ENCODE data around the gene ST6GALNAC4.

ST6GALNAC4 gene

GRCh38 chr9:127878652-127879390, 38.0 kb downstream of the ST6GALNAC4 start:
- no peaks in the 10 kb centered on the region for H4K20me1 ChIP-seq (ENCODE audit: control insufficient read depth, insufficient read depth, low read depth, low read length)
- TF ChIP-seq, protein P1, sequence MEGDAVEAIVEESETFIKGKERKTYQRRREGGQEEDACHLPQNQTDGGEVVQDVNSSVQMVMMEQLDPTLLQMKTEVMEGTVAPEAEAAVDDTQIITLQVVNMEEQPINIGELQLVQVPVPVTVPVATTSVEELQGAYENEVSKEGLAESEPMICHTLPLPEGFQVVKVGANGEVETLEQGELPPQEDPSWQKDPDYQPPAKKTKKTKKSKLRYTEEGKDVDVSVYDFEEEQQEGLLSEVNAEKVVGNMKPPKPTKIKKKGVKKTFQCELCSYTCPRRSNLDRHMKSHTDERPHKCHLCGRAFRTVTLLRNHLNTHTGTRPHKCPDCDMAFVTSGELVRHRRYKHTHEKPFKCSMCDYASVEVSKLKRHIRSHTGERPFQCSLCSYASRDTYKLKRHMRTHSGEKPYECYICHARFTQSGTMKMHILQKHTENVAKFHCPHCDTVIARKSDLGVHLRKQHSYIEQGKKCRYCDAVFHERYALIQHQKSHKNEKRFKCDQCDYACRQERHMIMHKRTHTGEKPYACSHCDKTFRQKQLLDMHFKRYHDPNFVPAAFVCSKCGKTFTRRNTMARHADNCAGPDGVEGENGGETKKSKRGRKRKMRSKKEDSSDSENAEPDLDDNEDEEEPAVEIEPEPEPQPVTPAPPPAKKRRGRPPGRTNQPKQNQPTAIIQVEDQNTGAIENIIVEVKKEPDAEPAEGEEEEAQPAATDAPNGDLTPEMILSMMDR (IDR thresholded peaks at IDR 0.05; ENCODE audit: low read depth, low read length, poor library complexity, severe bottlenecking) = no peak
- no peak for TF ChIP-seq EZH2phosphoT487 (IDR thresholded peaks at IDR 0.05; ENCODE audit: borderline replicate concordance, low read length)
- H3K4me2 ChIP-seq (ENCODE audit: low read length) = peak overlapping the region; percentile 10; the same call in 1 of the 2 replicates
- no peaks in the 10 kb centered on the region for H3K27me3 ChIP-seq (ENCODE audit: control insufficient read depth, low read length)
- H3K9me2 ChIP-seq (replicated peaks; ENCODE audit: control insufficient read depth, low read length) = no peaks in the 10 kb centered on the region
- no peaks in the 10 kb centered on the region for H3K79me2 ChIP-seq (ENCODE audit: control insufficient read depth, low read length)
- no peak overlapping the region for H3K27ac ChIP-seq (ENCODE audit: low read depth, low read length)
- H3K9me3 ChIP-seq (ENCODE audit: control insufficient read depth, insufficient read depth, low read length) = no peaks in the 10 kb centered on the region
- H3K4me1 ChIP-seq (ENCODE audit: control insufficient read depth, low read length) = peaks cover 30% of the 10 kb centered on the region
- peaks cover 14% of the 10 kb centered on the region for H3F3A ChIP-seq (ENCODE audit: control insufficient read depth, insufficient read depth)
- no peaks in the 10 kb centered on the region for H3K36me3 ChIP-seq (ENCODE audit: control insufficient read depth, low read length)
- H3K4me3 ChIP-seq (ENCODE audit: low read length) = no peak overlapping the region

DNA sequence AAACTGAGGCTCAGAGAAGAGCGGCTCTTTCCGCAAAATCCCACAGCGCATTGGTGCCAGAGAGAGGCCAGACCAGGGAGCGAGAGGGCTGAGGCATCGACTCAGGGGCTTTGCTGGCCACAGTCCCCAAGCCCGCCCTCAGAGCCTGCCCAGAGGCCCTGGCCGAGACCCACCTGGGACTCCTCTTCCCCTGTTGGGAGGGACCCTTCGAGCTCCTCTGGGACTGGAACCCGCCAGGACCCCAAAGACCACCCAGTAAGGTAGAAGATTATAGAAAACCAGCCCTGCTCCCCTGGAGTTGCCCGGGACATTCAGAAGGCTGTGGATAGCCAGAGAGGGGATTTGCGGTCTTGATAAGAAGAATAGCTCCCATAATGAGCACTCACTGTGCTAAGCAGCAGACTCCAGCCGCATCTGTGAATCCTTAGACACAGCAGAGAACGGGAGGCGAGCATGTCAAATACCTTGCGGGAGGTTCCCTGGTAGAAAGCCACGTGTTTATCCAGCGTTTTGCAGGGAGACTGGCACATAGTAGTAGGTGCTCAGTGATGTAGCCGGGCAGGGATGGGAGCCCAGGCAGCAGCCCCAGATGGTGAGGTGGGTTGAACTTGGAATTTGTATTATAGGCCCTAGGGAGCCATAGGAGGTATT, 38.7 kb downstream of the ST6GALNAC4 start:
- H3F3A ChIP-seq (ENCODE audit: control insufficient read depth, insufficient read depth) = peaks cover 14% of the 10 kb centered on the region
- H3K4me2 ChIP-seq (ENCODE audit: low read length) = no peak overlapping the region
- no peaks in the 10 kb centered on the region for H3K9me2 ChIP-seq (replicated peaks; ENCODE audit: control insufficient read depth, low read length)
- TF ChIP-seq, protein P1 (IDR thresholded peaks at IDR 0.05; ENCODE audit: low read depth, low read length, poor library complexity, severe bottlenecking) = no peak
- no peak for TF ChIP-seq EZH2phosphoT487 (IDR thresholded peaks at IDR 0.05; ENCODE audit: borderline replicate concordance, low read length)
- no peak overlapping the region for H3K27ac ChIP-seq (ENCODE audit: low read depth, low read length)
- H3K27me3 ChIP-seq (ENCODE audit: control insufficient read depth, low read length) = no peaks in the 10 kb centered on the region
- no peak overlapping the region for H3K4me3 ChIP-seq (ENCODE audit: low read length)
- peaks cover 28% of the 10 kb centered on the region for H3K4me1 ChIP-seq (ENCODE audit: control insufficient read depth, low read length)
- no peaks in the 10 kb centered on the region for H3K36me3 ChIP-seq (ENCODE audit: control insufficient read depth, low read length)
- no peaks in the 10 kb centered on the region for H3K79me2 ChIP-seq (ENCODE audit: control insufficient read depth, low read length)
- H3K9me3 ChIP-seq (ENCODE audit: control insufficient read depth, insufficient read depth, low read length) = no peaks in the 10 kb centered on the region
- no peaks in the 10 kb centered on the region for H4K20me1 ChIP-seq (ENCODE audit: control insufficient read depth, insufficient read depth, low read depth, low read length)

GRCh38 chr9:127877566-127877998, 39.3 kb downstream of the ST6GALNAC4 start, which contains the start of gene AK1:
AK1 (minus strand) TSS chr9:127877675; CDS start chr9:127874617, 3,058 bp downstream.
- H3K27ac ChIP-seq (ENCODE audit: low read depth, low read length) = no peak within 1 kb of the TSS

More at GRCh38 chr9:127877566-127877998, 39.3 kb downstream of the ST6GALNAC4 start, which contains the start of gene AK1:
- Histone ChIP-seq H3K9me3 (ENCODE audit: control insufficient read depth, insufficient read depth, low read length) (no peaks in the 10 kb centered on the region), H3K4me1 (ENCODE audit: control insufficient read depth, low read length) (peaks cover 23% of the 10 kb centered on the region), H3K4me3 (ENCODE audit: low read length) (no peak within 1 kb of the TSS), H3K79me2 (ENCODE audit: control insufficient read depth, low read length) (no peaks in the 10 kb centered on the region), H4K20me1 (ENCODE audit: control insufficient read depth, insufficient read depth, low read depth, low read length) (no peaks in the 10 kb centered on the region), H3F3A (ENCODE audit: control insufficient read depth, insufficient read depth) (peaks cover 14% of the 10 kb centered on the region), H3K4me2 (ENCODE audit: low read length) (no peak within 1 kb of the TSS), H3K27me3 (ENCODE audit: control insufficient read depth, low read length) (no peaks in the 10 kb centered on the region), H3K36me3 (ENCODE audit: control insufficient read depth, low read length) (no peaks in the 10 kb centered on the region), H3K9me2 (replicated peaks; ENCODE audit: control insufficient read depth, low read length) (no peaks in the 10 kb centered on the region)
- no peak for TF ChIP-seq EZH2phosphoT487 (IDR thresholded peaks at IDR 0.05; ENCODE audit: borderline replicate concordance, low read length)
- TF ChIP-seq, protein P1 (IDR thresholded peaks at IDR 0.05; ENCODE audit: low read depth, low read length, poor library complexity, severe bottlenecking) = no peak

Measured in DOHH2 (cell line).